NCI-H526 treated with DMSO at 0.1 percent for 48 hours (cell line): ENCODE results near the gene BAHCC1.

ENCODE experiments used
- DNase-seq: peaks from one replicate; lab custom pipeline; 2025; lab: John Stamatoyannopoulos, UW

BAHCC1 gene

DNA sequence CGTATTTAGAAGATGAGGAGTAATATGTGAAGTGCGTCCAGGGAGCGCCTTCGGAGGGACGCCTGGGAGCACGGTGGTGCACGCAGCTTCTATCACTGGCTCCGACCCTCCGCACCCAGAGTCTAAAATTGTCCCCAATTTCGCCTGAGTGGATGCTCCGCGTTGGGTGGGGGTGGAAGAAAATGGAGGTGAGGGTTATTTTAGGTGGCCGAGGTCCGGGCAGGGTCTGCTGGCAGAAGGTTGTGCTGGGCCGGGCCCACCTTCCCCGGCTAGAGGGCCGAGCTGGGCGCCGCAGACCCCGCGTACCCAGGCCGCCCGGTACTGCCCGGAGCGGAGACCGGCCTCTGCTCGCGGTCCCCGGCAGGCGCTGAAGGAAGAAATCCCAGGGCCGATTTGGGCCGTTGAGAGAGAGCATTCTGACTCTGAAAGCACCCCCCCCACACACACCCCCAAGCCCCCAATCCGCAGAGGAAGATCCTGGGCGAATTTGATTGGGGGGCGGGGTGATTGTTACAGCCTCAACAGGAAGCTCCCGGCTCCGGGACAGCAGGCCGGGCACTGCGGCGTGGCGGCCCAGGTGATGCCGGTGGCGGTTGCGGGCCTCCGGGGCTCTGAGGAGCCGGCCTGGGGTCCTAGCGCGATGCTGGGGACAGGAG is 3.0 kb downstream of the BAHCC1 start:
- peak; percentile 35 for DNase-seq

DNA sequence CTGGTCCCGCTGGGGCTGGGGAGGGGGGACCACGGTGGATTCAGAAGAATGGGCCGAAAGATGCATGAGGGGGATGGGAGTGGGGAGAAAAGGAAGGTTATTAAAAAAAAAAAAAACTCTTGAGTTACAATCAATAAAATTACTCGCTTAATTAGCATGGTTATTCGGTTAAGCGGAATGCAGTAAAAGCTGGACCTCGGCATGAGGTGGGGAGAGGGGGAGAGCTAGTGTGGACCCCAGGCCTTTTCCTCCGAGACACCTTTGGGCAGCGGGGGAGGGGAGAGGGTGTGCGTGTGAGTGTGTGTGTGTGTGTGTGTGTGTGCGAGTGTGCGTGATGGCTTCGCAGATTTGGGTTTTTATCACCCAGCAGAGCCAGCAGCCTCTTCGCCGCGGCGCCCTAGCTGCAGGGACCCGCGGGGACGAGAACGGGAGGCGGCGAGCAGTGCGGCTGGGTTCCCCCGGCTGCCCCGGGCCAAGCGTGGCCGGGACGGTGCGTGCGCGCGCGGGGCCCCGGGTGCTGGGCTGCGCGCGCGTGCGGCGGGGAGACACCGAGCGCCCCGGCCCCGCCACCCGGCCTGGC is 3.7 kb downstream of the BAHCC1 start:
- DNase-seq: no peak

DNA sequence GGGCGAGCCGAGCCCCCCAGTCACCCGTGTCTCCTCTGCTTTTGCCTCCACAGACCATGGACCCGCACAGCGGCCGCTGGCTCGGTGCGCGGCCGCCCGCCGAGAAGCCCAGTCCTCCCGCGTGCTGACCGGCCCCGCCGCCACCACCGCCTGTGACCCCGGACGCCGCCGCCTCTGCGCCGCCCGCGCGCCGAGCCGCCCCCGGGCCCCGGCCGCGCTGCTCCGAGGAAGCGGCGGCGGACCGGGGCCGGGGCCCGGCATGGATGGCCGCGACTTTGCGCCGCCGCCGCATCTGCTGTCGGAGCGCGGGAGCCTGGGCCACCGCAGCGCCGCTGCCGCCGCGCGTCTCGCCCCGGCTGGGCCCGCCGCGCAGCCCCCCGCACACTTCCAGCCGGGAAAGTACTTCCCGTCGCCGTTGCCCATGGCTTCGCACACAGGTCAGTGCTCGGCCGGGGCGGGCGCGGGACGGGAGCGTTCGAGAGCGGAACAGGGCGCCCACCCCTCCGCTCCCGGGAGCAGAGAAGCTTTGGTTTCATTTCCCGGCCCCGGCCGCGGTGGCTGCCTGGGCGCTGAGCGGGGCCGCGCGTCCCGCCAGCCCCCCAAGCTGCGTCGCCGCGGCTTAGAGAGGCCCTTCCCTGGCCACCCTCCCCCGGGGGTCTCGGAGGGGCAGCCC is 4.4 kb downstream of the BAHCC1 start:
- no peak for DNase-seq

DNA sequence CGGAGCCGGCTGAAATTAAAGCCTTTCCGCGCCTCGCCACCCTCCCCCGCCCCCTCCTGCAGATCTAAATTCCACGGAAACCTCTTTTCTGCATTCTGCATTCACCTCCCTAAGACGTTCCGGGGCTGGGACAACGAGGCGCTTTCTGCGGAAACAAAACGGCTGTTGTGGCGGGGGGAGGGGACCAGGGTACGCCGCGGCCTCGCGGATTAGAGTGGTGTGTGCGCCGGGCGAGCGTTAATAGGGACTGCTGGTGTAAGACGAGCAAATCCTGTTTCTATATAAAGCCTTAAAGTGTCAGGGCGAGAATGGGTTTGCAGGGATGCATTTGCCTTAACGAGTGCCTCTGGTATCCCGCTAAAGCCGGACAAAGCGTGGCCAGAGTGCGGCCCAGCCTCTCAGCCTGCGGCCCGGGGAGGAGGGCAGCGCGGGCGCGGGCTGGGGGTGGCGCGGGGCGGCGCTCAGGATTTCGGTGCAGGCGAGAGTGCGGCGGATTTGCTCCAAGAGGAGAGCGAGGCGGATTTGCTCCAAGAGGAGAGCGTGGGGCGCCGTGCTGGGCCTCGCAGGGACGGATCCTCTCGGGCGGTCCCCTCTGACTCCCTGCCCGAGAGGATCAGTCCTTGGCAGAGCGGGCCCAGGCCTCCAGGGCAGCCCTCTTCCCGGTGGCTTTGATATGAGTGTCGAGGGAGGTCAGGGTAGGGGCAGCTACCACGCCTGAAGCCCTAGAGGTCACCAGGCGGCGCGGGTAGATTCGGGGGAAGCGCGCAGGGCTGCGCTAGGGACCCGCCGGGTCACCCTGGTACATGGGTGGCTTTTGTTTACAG is 5.1 kb downstream of the BAHCC1 start:
- DNase-seq: peak; percentile 48

DNA sequence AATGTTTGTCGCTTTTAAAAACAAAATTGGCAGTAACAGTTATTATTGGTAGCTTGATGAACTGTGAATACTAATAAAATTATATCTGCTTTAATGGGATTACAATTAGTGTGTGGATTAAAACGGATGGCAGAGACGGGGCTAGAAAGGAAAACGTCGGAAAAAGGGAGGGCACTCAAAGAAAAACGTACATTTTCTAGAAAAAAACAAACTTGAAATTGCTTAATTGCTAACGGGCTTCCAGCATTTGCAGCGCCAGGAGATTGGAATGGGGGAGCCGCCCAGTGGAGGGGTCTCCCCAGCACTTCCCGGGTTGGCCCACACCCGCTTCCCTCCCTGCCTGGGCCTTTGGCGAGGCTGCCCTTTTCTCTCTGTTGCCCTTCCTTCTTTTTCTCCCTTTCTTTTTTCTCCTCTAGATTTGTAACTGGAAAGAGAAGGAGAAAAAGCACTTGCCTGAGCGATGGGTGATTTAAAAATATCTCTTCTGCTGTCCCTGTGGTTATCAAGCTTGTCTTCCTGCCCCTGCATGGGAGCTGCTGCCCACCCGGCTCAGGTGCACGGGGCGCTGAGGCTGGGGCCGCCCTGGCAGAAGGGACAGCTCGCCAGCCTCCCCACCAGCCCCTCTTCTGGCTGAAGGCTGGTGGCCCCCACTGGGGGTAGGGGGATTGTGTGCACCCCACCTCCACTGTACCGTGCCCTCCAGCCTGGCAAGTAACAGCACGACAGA is 5.9 kb downstream of the BAHCC1 start:
- DNase-seq: no peak

DNA sequence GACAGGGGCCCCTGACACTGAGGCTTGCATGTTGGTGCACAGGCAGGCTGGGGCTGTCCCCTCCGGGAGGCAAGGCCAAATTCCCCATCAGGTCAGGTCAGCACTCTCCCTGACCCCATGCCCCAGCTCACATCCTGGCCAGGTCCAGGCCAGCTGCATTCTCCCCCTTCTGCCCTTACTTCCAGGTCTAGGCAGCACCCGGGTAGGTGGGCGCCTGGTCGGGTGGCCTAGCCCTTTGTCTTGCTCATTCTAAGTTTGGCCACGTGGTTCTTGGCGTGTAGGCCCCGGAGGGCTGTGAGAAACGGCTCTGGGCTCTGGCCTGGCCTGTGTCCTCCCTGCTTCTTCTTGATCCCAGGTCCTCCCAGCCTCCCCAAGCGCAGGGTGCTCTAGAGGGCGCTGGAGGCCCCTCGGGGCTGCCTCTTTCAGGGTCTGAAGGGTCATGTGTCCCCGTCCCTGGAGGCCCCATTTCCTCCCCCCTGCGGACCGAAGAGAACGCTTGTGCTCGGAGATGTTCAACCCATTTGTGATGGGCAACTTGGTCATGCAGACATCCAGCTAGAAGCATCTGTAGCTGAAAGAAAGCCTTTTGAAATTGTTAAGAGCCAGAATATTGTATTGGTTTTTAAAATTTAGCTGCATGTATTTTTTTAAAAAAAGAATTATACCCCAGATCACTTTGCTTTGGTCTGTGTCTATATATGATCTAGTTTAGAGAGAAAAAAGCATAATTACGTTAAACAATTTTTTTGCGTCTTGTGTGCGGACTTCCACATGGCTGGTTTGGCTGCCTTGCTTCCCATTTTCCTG is 6.7 kb downstream of the BAHCC1 start:
- peak; percentile 30 for DNase-seq

DNA sequence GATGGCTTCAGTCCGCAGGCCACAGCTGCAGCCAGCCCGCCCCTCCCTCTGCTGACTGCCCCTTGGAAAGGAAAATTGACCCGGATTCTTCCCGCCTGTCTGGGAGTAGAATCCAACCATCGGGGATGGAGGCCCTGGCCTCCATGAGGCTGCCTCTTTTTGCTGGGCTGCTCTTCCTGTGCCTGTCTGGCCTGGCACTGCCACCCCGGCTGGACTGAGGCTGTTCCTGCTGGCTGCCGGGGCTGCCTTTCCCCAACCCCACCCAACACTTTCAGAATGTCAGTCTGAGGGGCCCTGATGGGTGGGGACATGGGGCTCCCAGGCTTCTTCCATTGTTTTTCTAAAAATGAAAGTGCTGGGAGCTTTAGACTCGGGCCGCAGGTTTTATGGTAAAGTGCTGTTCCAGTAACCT is 7.3 kb downstream of the BAHCC1 start:
- DNase-seq: no peak

DNA sequence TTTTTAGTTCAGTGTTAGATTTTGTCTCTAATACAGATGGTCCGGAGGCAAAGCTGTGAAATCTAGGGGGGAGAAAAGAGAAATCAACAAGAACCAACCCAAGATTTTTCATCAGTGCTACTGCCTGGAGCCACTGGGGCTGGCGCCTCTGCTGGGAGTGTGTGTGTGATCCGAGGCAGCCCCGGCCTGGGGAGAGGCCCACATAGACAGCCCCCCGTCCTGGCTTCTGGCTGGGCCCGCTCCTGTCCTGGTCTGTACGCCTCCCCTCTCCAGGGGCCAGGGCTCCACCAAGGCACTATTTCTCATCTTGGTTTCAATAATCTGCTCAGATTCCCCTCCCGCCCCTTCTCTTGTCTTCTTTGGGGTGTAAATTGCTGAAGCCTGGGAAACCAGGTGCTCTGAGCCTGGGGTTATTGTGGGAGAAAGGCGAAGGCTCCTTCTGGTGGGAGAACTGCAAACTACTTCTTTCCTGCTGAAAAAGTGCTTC is 7.8 kb downstream of the BAHCC1 start:
- DNase-seq: no peak

DNA sequence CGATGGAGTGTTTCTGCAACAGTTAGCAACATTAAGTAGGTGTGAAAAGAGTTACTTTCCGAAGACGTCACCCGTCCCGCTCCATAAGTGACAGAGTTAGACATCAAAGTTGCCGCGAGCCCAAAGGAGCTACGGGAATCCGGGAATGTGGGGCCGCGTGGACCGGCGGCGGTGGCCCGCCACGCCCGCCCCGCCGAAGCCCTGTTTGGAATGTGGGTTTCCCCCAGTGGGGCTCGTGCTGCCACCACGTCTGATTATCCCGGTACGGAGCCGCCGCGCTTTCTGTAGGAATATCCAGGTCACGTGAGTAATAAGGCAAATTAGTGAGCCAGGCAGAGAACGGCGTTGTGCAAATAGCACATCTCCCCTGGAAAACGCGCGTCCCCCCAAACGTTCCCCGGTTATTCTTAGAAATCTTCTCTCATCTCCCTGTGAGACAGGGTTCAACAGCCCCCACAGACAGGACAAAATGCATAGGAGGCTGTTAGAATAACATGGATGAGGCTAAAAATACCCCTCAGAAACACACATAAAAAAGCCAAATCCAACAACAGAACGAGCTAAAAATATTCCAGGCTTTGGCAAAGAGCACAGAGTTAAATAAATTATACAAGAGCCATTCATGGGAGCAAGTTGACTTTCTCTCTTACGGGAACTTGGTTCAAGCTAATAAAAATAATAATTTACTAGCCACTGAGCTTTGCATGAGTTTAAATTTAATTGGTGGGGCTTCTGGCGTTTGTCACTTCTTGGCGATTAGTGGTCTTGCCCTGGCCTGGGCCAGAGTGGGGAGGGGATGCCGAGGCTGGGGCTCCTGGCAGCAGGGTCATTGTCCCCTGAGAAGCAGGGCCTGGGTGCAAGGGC is 8.6 kb downstream of the BAHCC1 start:
- peak; percentile 76 for DNase-seq

DNA sequence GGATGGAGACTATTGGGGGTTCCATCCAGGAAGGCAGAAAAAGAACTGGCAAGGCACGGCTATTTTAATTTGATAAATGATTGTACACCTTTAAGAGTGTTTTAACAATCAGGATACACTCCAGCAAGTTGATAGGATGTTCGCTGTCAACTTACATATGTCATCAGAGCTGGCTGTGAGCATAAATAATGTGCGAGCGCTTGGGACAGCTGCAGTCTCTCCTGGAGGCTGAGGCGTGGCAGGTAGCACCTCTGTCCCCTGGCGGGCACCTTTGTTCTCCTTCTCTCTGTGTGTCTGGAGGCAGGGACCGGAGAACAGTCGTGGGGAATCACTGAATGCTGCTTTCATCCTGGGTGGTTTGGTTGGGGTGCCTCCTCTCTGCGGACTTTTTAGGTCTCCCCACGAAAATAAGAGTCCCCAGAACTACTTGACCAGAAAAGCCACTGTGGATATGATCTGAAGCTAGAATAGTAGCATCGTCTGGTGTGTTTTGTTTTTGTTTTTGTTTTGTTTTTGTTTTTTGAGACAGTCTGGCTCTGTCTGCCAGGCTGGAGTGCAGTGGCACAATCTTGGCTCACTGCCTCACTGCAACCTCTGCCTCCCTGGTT is 9.4 kb downstream of the BAHCC1 start:
- peak; percentile 70 for DNase-seq

DNA sequence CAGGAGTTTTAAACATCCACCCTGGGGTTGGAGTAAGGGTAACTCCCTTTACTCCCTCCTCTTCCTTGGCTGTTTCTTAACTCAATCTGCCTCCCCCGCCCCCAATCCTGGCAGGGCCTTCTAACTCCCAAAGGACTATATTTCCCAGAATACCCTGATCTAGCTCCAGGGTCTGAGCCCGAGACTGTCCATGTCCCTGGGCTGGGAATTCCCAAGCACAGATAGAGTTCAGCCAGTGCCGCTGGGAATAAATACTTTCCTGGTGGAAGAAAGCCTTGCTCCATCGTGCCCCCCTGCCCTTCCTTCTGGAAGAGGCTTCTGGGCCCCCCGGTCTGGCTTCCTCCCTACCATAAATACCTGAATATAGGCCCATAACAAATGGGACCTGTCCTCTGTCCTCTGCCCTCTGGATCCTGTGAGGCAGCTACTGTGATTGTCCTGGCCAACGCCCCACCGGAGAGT is 10.2 kb downstream of the BAHCC1 start:
- no peak for DNase-seq

DNA sequence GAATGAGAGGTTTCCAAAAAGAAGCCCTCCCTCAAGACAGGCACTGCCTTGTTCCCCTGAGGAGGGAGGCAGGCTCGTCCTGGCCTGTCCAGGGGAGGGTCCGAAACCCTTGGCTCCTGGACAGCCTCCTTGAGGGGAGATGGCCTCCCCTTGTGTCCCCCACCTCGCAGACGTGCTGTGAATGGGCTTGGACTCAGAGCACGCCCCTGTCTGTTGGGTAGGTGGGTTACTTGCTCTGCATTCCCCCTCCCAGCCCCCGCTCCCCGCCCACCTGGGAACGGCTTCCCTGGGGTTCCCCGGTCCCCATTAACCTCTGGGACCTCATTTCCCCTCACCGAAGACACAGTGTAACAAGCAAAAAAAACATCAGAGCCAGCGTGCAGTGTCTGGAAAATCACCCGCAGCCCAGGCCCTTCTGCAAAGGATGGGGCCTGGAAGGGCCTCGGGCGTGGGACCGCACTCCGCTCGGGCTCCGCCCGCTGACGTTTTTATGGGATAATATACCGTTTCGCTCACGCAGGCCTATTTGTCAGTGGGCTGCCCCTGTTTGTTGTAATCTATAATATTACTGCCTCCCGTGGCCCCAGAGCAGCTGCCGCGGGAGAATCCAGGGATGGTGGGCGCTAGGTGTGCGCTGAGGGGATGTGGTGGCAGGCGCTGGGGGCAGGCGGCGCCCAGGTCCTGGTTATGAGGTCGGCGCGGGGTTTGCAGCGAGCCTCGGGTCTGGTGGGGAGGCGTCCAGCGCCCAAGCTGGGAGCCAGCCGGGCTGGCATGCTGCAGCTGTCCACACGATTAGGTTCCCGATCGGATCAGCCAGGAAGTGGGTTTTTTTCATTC is 11.1 kb downstream of the BAHCC1 start:
- DNase-seq: no peak

DNA sequence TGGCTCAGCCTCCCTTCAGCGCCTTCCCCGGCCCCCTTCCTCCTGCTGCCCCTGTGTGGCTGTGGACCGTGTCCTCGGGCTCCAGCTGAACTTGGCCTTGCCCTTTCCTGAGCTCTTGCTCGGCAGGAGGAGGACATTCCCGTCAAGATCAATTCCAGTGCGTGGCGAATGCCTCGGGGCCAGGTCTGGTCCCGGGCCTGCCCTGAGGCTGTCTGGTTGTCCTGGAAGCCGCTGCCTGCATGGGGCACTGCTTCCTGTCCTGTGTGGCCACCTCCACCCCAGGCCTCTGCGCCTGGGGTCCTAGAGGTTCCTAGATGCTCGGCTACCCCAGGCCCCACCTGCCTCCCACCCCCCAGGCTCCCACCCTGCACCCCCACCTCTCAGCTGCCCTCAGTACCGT is 12.8 kb downstream of the BAHCC1 start:
- no peak for DNase-seq

DNA sequence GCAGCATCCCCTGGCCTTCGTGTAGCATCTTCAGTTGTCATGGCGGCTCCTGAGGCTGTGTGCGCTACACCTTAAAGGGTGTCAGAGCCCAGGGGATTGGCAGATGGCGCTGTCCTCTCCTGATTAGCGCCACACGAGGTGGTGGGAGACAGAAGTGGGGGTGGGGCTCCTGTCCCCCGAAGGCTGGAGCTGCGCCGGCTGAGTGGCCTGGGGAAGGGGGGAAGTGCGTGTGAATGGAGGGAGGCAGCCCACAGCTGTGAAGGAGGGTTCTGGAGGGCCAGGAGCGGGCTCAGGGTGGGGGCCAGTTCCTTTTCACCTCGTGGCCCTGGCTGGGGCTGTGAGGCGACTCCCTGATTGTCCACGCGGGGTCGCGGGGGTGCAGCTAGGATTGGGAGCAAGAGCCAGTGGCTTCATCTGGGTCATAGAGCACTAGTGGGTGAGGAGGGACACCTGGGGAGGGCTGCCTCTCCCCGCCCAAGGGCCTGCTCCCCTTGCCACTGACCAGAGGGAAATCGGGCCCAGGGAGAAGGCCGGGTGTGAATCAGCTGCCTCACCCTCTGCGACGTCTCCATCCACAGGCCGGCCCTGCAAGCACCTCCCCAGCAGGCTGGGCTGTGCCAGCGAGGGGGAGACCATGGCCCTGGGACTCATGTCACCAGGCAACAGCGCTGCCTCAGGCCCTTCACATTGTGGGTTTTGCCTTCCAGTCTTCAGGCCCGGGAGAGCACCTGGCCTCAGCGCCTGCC is 14.1 kb downstream of the BAHCC1 start:
- DNase-seq: peak; percentile 64

DNA sequence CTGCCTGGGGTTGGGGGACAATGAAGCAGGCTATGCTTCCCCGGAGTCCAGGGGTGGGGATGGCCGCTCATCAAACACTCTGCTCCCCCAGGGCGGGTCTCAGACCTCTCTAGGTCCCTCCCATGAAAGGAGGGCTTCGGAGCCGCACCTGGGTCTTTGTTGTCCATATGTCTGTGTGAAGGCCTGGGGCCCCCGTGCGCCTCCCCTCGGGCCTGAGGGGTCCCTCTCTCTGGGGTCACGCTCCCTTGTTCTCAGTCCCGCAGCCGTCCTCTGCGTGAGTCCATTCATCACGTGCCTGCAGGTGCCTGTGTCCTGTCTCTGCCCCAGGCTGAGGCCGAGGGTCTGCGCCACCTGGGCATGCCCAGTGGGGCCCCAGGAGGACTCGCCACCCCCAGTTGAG is 15.6 kb downstream of the BAHCC1 start:
- no peak for DNase-seq

DNA sequence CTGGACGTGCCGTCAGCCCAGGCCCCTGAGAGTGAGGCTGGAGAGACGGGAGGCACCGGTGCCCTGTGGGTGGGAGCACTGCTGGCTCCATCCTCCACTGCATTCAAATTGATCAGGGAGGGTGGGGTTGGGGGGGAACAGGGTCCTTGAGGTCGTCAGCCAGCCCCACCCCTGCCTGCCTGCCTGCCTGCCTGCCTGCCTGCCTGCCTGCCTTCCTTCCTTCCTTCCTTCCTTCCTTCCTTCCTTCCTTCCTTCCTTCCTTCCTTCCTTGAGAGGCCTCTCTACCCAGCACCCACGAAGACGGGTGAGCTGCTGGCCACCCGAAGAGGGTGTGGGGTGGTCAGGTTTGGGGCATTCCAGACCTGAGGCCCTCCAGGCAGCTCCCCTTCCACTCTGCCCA is 16.0 kb downstream of the BAHCC1 start:
- no peak for DNase-seq

DNA sequence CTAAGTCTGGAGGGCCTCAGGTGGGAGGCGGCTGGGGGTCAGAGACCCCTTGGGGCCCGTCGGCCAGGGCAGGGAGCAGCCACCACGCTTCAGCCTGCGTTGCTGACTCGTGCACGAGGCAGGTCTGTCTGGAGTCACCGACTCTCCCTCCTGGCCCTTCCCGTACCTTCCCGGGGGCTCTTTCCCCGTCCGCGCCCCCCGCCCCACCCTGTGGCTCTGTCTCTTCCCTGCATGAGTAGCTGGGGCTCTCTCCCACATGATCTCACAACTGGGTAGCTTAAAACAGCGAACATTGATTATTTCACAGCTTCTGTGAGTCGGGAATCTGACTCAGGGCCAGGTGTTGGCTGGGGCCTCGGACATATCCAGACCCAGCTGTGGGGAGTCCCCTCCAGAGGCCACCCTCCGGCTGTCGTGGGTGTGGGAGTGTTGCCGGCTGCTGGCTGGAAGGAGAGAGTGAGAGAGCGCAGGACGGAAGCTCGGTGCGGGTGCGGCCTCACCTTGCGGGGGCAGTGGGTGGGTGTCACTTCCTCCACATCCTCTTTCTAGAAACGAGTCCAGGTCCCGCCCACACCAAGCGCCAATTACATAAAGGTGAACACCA is 17.3 kb downstream of the BAHCC1 start:
- no peak for DNase-seq
